ENCODE data around the gene MAPK12.
A peak's percentile ranks its signal among the peaks of the same experiment; 100 is the strongest.

Gene MAPK12

DNA sequence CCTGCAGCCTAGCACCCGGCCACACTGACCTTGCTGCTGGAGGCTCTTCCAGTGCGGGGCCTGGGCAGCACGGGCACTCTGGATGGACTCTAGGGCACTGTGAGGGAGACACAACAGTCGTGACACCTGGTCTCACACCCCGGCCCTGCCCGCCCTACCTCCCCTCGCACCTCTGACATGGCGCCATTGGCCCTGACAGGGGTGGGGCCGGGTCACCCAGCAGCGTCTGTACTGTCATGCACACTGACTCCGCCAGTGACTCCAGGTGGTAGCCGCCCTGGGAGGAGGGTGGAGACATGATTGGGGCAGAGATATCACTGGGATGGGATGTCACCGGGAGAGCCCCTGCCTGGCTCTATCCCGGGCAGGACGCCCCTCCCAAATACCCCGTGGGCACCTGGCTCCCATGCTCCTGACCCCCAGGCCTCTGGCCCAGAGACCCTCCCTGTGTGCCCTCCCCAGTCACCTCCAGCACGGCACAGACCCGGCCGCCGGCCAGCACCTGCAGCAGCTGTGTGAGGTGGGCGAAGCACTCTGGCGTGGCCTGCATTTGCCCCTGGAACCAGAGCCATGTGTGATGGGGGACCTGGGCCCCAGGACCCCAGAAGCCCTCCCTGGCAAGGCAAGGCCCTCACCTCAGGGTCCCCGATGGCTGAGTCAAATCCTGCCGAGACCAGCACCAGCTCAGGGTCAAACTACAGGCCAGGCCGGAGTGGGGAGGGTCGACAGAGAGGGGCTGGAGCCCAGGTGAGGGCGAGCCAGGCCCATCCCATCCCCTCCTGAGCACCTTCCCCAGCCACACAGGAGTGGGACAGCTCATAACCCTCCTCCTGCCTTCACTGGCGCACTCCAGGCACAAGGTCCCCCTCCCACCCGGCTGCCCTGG is 13.0 kb downstream of the MAPK12 start:
- Histone ChIP-seq H3K36me3 (ENCODE audit: insufficient read depth, low read length) (peaks cover 9% of the 10 kb centered on the region), H3K27ac (ENCODE audit: low read depth, low read length) (no peak overlapping the region; the same call in 1 of the 2 replicates), H3K4me3 (ENCODE audit: low read length) (no peak overlapping the region), H3K9ac (ENCODE audit: low read depth, low read length) (no peak overlapping the region; the same call in 1 of the 2 replicates), H3K4me1 (ENCODE audit: insufficient read depth, low read length) (no peaks in the 10 kb centered on the region), H3K9me3 (ENCODE audit: insufficient read depth, low read depth, low read length) (no peaks in the 10 kb centered on the region), H3K27me3 (ENCODE audit: insufficient read depth, low read length) (no peaks in the 10 kb centered on the region)
- WGBS = 94% methylated on average over 29 of the region's 29 CpGs

- H3K4me1 ChIP-seq (ENCODE audit: insufficient read depth, low read length) = no peaks in the 10 kb centered on the region
- no peak overlapping the region for H3K27ac ChIP-seq (ENCODE audit: low read depth, low read length)
- H3K9me3 ChIP-seq (ENCODE audit: insufficient read depth, low read depth, low read length) = no peaks in the 10 kb centered on the region
- no peak overlapping the region for H3K4me3 ChIP-seq (ENCODE audit: low read length)
- H3K9ac ChIP-seq (ENCODE audit: low read depth, low read length) = no peak overlapping the region; the same call in 1 of the 2 replicates
- 52% methylated on average over 16 of the region's 16 CpGs for WGBS
- no peaks in the 10 kb centered on the region for H3K27me3 ChIP-seq (ENCODE audit: insufficient read depth, low read length)
- H3K36me3 ChIP-seq (ENCODE audit: insufficient read depth, low read length) = peaks cover 9% of the 10 kb centered on the region
Measured at GRCh38 chr22:50247748-50248147, 13.7 kb downstream of the MAPK12 start.

DNA sequence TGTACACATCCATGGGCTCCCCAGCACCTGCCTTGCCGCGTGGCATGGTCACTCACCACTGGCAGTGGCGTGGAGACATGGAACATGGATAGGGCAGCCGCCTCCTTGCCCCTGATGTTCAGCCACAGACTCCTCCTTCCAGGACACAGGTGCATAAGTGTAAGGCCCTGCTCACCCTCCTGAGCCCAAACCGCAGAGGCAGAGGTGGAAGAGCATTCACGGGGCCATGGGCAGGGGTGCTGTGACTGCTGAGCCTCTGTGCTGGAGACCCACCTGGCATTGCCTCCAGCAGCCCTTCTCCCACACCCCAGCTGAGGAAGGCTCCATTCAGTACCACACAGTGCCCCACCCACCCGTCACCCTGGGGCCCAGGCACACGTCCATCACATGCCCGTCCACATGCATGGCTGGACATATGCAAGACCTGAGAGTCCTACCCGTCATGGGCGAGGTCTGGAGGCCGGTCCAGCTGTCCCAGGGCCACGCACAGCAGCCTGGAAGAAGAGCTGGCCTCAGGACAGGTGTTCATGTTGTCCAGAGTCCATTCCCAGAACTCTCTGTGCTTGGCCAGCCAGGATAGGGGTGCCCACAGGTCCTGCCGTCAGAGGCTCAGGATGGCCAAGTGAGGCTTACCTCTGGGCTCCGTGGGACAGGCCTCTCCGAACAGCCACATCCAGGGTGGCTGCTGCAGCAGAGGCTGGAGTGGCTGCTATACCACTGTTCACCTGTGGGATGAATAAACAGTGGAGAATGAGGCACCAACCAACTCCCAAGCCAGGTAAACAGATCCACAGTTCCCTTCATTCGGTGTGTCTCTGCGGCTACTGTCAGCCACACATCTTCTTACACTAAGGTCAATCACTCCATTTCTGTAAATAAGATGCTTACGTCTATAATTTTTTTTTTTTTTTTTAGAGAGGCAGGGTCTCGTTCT is 15.0 kb downstream of the MAPK12 start:
- 89% methylated on average over 20 of the region's 20 CpGs for WGBS
- no peaks in the 10 kb centered on the region for H3K27me3 ChIP-seq (ENCODE audit: insufficient read depth, low read length)
- no peaks in the 10 kb centered on the region for H3K4me1 ChIP-seq (ENCODE audit: insufficient read depth, low read length)
- H3K9ac ChIP-seq (ENCODE audit: low read depth, low read length) = no peak overlapping the region
- peaks cover 9% of the 10 kb centered on the region for H3K36me3 ChIP-seq (ENCODE audit: insufficient read depth, low read length)
- peak overlapping the region; percentile 91; the same call in 1 of the 2 replicates for H3K4me3 ChIP-seq (ENCODE audit: low read length)
- H3K9me3 ChIP-seq (ENCODE audit: insufficient read depth, low read depth, low read length) = no peaks in the 10 kb centered on the region
- H3K27ac ChIP-seq (ENCODE audit: low read depth, low read length) = no peak overlapping the region

- 17% methylated on average over 53 of the region's 53 CpGs for WGBS
- H3K4me1 ChIP-seq (ENCODE audit: insufficient read depth, low read length) = no peaks in the 10 kb centered on the region
- H3K9me3 ChIP-seq (ENCODE audit: insufficient read depth, low read depth, low read length) = no peaks in the 10 kb centered on the region
- H3K36me3 ChIP-seq (ENCODE audit: insufficient read depth, low read length) = peaks cover 9% of the 10 kb centered on the region
- peak overlapping the region; percentile 87 for H3K9ac ChIP-seq (ENCODE audit: low read depth, low read length)
- peak overlapping the region; percentile 91 for H3K4me3 ChIP-seq (ENCODE audit: low read length)
- H3K27me3 ChIP-seq (ENCODE audit: insufficient read depth, low read length) = no peaks in the 10 kb centered on the region
- peak overlapping the region; percentile 94 for H3K27ac ChIP-seq (ENCODE audit: low read depth, low read length)
Measured at GRCh38 chr22:50245214-50246072, 16.0 kb downstream of the MAPK12 start.

DNA sequence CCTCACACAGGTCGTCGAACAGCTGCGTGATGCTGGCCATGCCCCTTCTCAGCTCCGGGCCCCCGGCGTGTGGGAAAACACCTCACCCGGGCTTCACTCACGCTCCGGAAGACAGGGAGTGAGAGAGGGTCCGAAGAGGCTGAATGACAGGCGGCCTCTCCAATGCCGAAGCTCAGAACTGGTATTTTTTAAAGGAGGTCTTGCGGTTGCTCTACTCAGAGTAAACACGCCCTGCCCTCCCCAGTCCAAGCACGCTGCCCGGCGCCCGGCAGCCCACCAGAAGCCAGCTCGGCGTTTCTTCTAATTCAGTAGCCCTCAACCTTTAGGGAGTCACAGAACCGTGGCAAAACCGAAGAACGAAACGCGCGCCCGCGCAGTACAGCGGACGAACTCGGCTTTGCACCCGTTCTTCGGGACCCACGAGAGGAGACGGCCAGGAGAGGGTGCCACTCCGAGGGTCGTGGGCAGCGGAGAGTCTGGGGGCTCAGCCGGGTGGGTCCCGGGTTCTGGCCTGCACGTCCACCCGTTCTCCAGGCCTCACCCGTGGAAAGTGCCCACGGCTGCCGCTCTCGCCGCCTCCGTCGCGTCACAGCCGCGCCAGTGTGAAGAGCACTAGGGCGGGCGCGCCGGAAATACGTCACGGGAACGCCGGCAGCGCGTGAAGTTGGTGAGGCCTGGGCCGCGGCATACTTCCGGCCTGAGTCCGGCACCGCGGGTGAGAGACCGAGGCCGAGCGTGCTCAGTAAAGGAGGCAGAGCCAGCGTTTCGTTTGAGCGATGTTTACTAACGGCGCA is 16.9 kb downstream of the MAPK12 start, which contains the start of gene TUBGCP6:
Gene TUBGCP6, minus strand, starts transcription at position 604 of the 794 bp plus-strand sequence. Its CDS starts 564 bp downstream, at position 40.
- H3K27me3 ChIP-seq (ENCODE audit: insufficient read depth, low read length) = no peaks in the 10 kb centered on the region
- peaks cover 14% of the 10 kb centered on the region for H3K36me3 ChIP-seq (ENCODE audit: insufficient read depth, low read length)
- H3K4me3 ChIP-seq (ENCODE audit: low read length) = peak within 1 kb of the TSS; percentile 91
- no peaks in the 10 kb centered on the region for H3K9me3 ChIP-seq (ENCODE audit: insufficient read depth, low read depth, low read length)
- peak within 1 kb of the TSS; percentile 94 for H3K27ac ChIP-seq (ENCODE audit: low read depth, low read length)
- WGBS = under 1% methylated on average over 76 of the region's 76 CpGs
- H3K4me1 ChIP-seq (ENCODE audit: insufficient read depth, low read length) = no peaks in the 10 kb centered on the region
- peak within 1 kb of the TSS; percentile 87 for H3K9ac ChIP-seq (ENCODE audit: low read depth, low read length)

DNA sequence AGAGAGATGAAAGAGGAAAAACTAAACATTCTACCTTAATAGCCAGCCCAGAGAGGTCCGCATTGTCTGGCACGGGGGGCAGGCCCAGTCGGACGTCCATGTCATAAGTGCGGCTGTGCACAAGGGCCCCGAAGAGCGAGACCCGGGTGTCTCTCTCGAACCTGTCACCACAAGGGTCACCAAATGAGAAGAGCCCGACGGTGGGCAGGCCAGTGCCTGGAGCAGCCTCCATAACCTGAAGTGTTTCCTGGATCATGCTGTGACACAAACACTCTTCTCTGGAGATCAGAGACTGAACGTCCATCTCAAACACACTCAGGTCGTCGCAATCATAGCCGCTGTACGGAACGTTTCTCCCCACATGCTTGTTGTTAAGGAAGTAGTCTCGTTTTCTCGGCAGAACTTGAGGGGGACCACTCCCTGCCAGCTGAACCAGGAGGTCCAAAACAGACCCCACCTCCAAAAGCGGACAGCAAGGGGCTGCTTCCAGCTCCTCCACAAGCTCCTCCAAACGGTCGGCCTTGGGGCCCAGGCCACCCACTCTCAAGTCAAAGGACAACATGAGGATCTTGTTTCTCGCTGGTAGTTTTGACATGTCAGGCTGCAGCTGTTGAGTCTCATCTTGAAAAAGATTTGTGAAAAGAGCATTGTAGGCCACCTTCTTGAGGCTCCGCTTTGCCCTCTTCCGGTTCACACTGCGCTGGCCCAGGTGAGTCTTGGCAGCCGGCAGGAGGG is 17.6 kb downstream of the MAPK12 start:
- 58% methylated on average over 27 of the region's 27 CpGs for WGBS
- Histone ChIP-seq H3K27ac (ENCODE audit: low read depth, low read length) (no peak overlapping the region), H3K36me3 (ENCODE audit: insufficient read depth, low read length) (peaks cover 14% of the 10 kb centered on the region), H3K9ac (ENCODE audit: low read depth, low read length) (peak overlapping the region; percentile 87), H3K4me1 (ENCODE audit: insufficient read depth, low read length) (no peaks in the 10 kb centered on the region), H3K4me3 (ENCODE audit: low read length) (peak overlapping the region; percentile 91), H3K27me3 (ENCODE audit: insufficient read depth, low read length) (no peaks in the 10 kb centered on the region), H3K9me3 (ENCODE audit: insufficient read depth, low read depth, low read length) (no peaks in the 10 kb centered on the region)

GRCh38 chr22:50242406-50242949 is 19.0 kb downstream of the MAPK12 start:
- Histone ChIP-seq H3K4me1 (ENCODE audit: insufficient read depth, low read length) (no peaks in the 10 kb centered on the region), H3K4me3 (ENCODE audit: low read length) (peak overlapping the region; percentile 34), H3K9ac (ENCODE audit: low read depth, low read length) (no peak overlapping the region), H3K9me3 (ENCODE audit: insufficient read depth, low read depth, low read length) (no peaks in the 10 kb centered on the region), H3K27me3 (ENCODE audit: insufficient read depth, low read length) (no peaks in the 10 kb centered on the region), H3K36me3 (ENCODE audit: insufficient read depth, low read length) (peaks cover 14% of the 10 kb centered on the region), H3K27ac (ENCODE audit: low read depth, low read length) (no peak overlapping the region)
- 91% methylated on average over 14 of the region's 14 CpGs for WGBS

DNA sequence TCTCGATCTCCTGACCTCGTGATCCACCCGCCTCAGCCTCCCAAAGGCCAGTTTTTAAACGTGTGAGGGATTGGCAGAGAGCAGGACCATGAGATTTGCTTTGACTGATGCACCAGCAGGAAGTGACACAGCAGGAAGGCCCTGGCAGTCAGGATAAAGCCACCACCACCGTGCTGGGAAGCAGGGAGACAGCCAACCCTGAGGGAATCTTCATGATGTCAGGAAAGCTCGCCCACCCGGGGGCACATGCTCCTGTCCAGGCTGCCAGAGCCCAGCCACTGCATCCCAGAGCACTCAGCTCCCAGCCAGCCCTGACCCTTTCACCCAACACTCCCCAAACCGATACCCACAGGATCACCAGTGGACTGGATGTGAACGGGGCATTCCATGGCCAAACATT is 22.7 kb downstream of the MAPK12 start:
- Histone ChIP-seq H3K4me1 (ENCODE audit: insufficient read depth, low read length) (no peaks in the 10 kb centered on the region), H3K27ac (ENCODE audit: low read depth, low read length) (no peak overlapping the region), H3K9me3 (ENCODE audit: insufficient read depth, low read depth, low read length) (no peaks in the 10 kb centered on the region), H3K36me3 (ENCODE audit: insufficient read depth, low read length) (peaks cover 6% of the 10 kb centered on the region), H3K9ac (ENCODE audit: low read depth, low read length) (no peak overlapping the region), H3K27me3 (ENCODE audit: insufficient read depth, low read length) (no peaks in the 10 kb centered on the region), H3K4me3 (ENCODE audit: low read length) (no peak overlapping the region)
- 87% methylated on average over 9 of the region's 9 CpGs for WGBS

- no peaks in the 10 kb centered on the region for H3K9me3 ChIP-seq (ENCODE audit: insufficient read depth, low read depth, low read length)
- no peak overlapping the region for H3K27ac ChIP-seq (ENCODE audit: low read depth, low read length)
- no peaks in the 10 kb centered on the region for H3K4me1 ChIP-seq (ENCODE audit: insufficient read depth, low read length)
- whole genome bisulfite sequencing = 84% methylated on average over 11 of the region's 11 CpGs
- no peaks in the 10 kb centered on the region for H3K27me3 ChIP-seq (ENCODE audit: insufficient read depth, low read length)
- H3K9ac ChIP-seq (ENCODE audit: low read depth, low read length) = no peak overlapping the region
- no peak overlapping the region for H3K4me3 ChIP-seq (ENCODE audit: low read length)
- H3K36me3 ChIP-seq (ENCODE audit: insufficient read depth, low read length) = peaks cover 8% of the 10 kb centered on the region
Measured at GRCh38 chr22:50236731-50237409, 24.6 kb downstream of the MAPK12 start.
